Activated T-cell treated with anti-CD3 and anti-CD28 coated beads for 48 hours (primary cell): ENCODE measurements around the gene CRIP1.

Experiments
- DNase-seq: peaks from one replicate; pipeline ENCODE4 v3.0.0-alpha.2; 2020; ENCODE audit warnings: low read depth

Gene CRIP1

GRCh38 chr14:105533811-105534498 is 47.3 kb downstream of the CRIP1 start:
- DNase-seq = no peak

- DNase-seq = no peak
These were observed 47.9 kb downstream of the CRIP1 start for GRCh38 chr14:105534586-105534985.

- DNase-seq = no peak
These were observed 49.4 kb downstream of the CRIP1 start for GRCh38 chr14:105536051-105536450.

- DNase-seq = no peak
These were observed 50.2 kb downstream of the CRIP1 start for GRCh38 chr14:105536691-105537579.

GRCh38 chr14:105537580-105538474 is 51.1 kb downstream of the CRIP1 start:
- peak; percentile 63 for DNase-seq
